Activated T-cell treated with anti-CD3 and anti-CD28 coated beads, Interleukin-2, amount 50 U/mL, for 4 hours (primary cell): ENCODE results near the gene EPHB2. TPM values are rescaled to one million over a fixed set of nuclear protein-coding genes. Genes with fewer than 3 reads are reported as not detected.

Experiments used
- ATAC-seq, 2 donors: fragments of 200-7000 bp; cut with Tn5 transposase; one replicate each; pipeline ENCODE4 v1.10.0; 2021
- DNase-seq: peaks from one replicate; pipeline ENCODE4 v3.0.0-alpha.2; 2020
- H3K27me3 Mint-ChIP-seq: one replicate; pipeline ENCODE4 v1.8.0; 2021; ENCODE audit warnings: low read depth, mixed read lengths
- H3K36me3 Mint-ChIP-seq: one replicate; pipeline ENCODE4 v1.8.0; 2022; ENCODE audit warnings: mixed read lengths; ENCODE audit not compliant: insufficient read depth
- H3K4me1 Mint-ChIP-seq: one replicate; pipeline ENCODE4 v1.8.0; 2021; ENCODE audit warnings: low read depth, mixed read lengths
- H3K4me3 Mint-ChIP-seq: one replicate; pipeline ENCODE4 v1.8.0; 2021; ENCODE audit warnings: mild to moderate bottlenecking, moderate library complexity, mixed read lengths
- H3K9me3 Mint-ChIP-seq: one replicate; pipeline ENCODE4 v1.8.0; 2021; ENCODE audit warnings: mixed read lengths
- total RNA-seq, 3 donors: library from RNA; stranded (reverse); gene quantifications; one replicate each; pipeline ENCODE4 v1.2.1, GENCODE V29; 2021

EPHB2 gene
- total RNA-seq, 3 donors from 2014 or later: 0.15 to 0.68 (median 0.16) TPM

DNA sequence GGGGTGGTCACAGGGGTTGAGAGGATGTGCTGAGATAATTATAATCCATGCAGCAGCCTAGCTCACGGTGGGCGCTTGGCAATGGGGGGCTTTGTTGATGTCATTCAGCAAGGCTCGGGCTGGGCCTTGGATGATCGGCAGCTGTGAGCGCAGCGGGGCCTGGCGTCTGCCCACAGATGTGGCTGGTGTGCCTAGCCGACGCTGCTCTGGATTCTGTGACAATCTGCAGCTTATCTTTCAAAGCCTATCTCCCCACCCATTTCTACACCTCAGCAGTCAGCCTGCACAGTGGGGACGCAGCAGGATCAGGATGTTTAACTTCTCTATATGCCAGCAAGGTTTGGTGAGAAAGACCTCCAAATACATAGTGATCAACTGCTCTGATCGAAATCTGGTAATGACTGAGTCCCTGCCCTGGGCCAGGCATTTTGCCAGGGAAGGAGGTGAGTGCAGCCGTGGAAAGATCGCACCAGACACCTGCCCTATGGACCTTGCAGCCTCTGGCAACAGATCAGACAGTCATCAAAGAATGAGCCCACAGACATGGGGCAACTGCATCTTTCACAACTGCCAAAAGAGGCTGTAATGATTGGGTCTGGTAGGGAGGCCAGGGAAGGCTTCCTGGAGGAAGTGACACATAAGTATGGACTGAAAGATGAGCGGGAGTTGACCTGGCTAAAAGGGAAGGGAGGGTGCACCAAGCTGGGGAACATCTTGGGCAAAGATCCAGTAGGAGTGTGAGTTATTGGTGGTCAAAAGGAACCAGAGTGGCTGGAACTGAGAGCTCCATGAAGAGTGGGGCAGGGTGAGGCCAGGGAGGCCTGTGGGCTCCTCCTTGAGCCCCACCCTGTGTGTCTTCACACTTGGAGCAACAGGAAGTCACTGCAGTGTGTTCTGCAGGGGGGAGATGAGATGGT lies 35.3 kb downstream of the EPHB2 start:
- ATAC-seq (no peak), DNase-seq (no peak)
- H3K27me3 Mint-ChIP-seq: peaks cover 9% of the 10 kb centered on the region
- H3K4me1 Mint-ChIP-seq: no peaks in the 10 kb centered on the region
- no peak overlapping the region for H3K4me3 Mint-ChIP-seq
- H3K9me3 Mint-ChIP-seq: no peaks in the 10 kb centered on the region
- H3K36me3 Mint-ChIP-seq: no peaks in the 10 kb centered on the region

DNA sequence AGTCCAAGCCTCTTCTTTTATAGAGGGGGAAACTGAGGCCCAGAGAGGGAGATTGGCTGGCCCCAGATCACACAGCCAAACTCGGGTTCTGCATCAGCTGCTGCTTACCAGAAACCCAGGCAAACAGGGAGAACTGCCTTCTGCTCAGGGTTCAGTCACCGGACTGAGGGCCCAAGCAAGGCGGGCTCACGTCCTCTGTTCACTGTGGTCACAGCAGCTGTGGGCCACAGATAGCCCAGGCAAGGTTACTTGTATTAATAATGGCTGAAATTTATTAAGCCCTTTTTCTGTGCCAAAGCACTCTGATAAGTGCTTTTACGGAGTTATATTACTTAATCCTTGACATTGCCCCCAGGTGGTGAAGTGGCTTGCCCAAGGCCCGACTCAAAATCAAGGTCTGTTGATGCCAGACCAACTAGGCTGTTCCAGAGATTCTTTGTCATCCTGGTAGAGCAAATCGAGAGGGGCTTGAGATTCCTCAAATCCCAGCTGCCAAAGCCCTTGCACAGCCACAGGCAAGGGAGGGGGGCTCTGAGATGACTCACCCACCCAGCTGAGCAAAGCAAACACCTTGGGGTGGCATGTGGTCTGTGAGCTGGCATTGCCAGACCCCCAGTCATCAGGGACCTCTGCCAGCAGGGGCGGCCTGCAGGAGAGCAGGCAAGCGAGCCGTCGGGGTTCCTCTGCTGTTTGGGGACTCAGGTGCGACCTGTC lies 36.5 kb downstream of the EPHB2 start:
- DNase-seq (no peak), ATAC-seq (no peak)
- H3K36me3 Mint-ChIP-seq: no peaks in the 10 kb centered on the region
- H3K4me3 Mint-ChIP-seq: no peak overlapping the region
- H3K4me1 Mint-ChIP-seq: no peaks in the 10 kb centered on the region
- no peaks in the 10 kb centered on the region for H3K27me3 Mint-ChIP-seq
- H3K9me3 Mint-ChIP-seq: no peaks in the 10 kb centered on the region

DNA sequence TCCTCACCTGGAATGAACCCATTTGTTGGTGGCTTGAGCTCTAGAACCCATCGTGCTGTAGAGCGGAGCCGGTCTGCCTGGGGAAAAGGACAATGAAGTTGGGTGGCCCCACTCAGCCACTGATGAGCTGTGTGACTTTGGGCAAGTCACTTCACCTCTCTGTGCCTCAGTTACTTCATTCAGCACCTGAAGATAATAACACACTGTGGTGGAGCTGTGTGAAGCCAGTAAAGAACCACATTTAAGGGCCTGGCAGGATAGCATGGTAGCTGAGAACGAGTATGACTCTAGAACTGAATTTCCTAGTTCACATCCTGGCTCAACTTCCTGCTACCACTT lies 37.1 kb downstream of the EPHB2 start:
- no peaks in the 10 kb centered on the region for H3K9me3 Mint-ChIP-seq
- H3K27me3 Mint-ChIP-seq: no peaks in the 10 kb centered on the region
- ATAC-seq (no peak), DNase-seq (no peak)
- H3K36me3 Mint-ChIP-seq: no peaks in the 10 kb centered on the region
- H3K4me1 Mint-ChIP-seq: no peaks in the 10 kb centered on the region
- H3K4me3 Mint-ChIP-seq: no peak overlapping the region

DNA sequence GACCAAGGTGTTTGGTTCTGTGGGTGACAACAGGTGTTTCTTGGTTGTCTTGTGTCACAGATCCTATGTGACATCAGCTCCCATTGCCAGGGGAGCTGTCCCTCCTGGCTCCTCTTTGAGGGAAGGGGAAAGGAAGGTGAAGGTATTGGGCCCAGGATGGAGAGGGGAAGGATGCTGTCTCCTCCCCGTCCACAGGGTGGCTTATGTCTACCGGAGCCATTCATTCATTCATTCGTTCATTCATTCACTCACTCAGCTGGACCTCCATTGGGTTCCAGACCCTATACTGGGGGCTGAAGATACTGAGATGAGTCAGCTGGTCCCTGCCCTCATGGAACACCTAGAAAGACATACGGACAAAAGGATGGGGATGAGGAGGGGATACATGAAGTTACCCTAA lies 38.9 kb downstream of the EPHB2 start:
- ATAC-seq: no peak
- Mint-ChIP-seq H3K4me1 (no peaks in the 10 kb centered on the region), H3K9me3 (no peaks in the 10 kb centered on the region), H3K4me3 (no peak overlapping the region), H3K36me3 (no peaks in the 10 kb centered on the region), H3K27me3 (peaks cover 4% of the 10 kb centered on the region)
- no peak for DNase-seq

- Mint-ChIP-seq H3K9me3 (no peaks in the 10 kb centered on the region), H3K4me1 (no peaks in the 10 kb centered on the region), H3K36me3 (no peaks in the 10 kb centered on the region), H3K27me3 (peaks cover 4% of the 10 kb centered on the region), H3K4me3 (no peak overlapping the region)
- DNase-seq: no peak
- ATAC-seq: peak in 1 of 2 donors; percentile 51
Observed at GRCh38 chr1:22749919-22750684, 39.5 kb downstream of the EPHB2 start.

DNA sequence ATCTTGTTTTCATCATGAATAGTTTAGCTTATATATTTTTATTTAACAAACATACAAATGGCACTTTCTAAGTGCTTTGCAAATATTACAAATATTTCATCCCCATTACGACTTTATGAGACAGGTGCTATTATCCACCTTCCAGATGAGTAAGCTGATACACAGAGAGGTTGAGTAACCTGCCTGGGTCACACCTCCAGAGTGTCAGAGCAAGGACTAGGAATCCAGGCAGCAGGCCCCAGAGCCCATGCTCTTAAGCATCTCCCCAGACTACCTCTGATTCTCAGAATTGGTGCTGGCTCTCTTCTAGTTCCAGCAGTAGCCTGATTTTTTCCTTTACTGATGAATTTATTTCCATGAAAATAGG lies 40.0 kb downstream of the EPHB2 start:
- H3K4me3 Mint-ChIP-seq: no peak overlapping the region
- H3K9me3 Mint-ChIP-seq: no peaks in the 10 kb centered on the region
- no peaks in the 10 kb centered on the region for H3K4me1 Mint-ChIP-seq
- H3K27me3 Mint-ChIP-seq: peaks cover 4% of the 10 kb centered on the region
- DNase-seq (no peak), ATAC-seq (no peak)
- H3K36me3 Mint-ChIP-seq: no peaks in the 10 kb centered on the region

DNA sequence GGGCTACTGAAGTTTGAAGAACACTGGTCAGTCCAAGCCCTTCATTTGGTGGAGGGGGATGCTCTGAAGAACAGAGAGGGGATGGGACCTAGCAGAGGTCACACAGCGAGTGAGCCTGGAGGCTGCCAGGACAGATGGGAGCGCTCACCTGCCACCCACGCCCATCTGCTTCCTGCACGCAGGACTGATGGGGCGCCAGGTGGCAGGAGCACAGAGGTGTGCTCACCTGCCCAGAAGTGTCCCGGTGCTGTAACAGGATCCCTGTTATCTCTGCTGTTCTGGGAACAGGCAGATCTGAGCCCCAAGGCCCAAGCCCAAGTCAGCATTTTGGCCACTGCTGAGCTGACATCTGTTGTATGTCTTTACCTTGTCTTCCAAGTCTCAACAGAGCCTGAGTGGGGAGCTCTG lies 40.5 kb downstream of the EPHB2 start:
- DNase-seq: no peak
- Mint-ChIP-seq H3K36me3 (no peaks in the 10 kb centered on the region), H3K4me3 (no peak overlapping the region), H3K4me1 (no peaks in the 10 kb centered on the region), H3K27me3 (peaks cover 6% of the 10 kb centered on the region), H3K9me3 (no peaks in the 10 kb centered on the region)
- no peak for ATAC-seq

GRCh38 chr1:22752339-22752738 lies 41.7 kb downstream of the EPHB2 start:
- DNase-seq: no peak
- Mint-ChIP-seq H3K27me3 (peaks cover 6% of the 10 kb centered on the region), H3K9me3 (no peaks in the 10 kb centered on the region), H3K36me3 (no peaks in the 10 kb centered on the region), H3K4me1 (no peaks in the 10 kb centered on the region), H3K4me3 (no peak overlapping the region)
- ATAC-seq: no peak

- H3K4me1 Mint-ChIP-seq: no peaks in the 10 kb centered on the region
- peaks cover 6% of the 10 kb centered on the region for H3K27me3 Mint-ChIP-seq
- no peaks in the 10 kb centered on the region for H3K36me3 Mint-ChIP-seq
- no peak for ATAC-seq
- no peaks in the 10 kb centered on the region for H3K9me3 Mint-ChIP-seq
- no peak for DNase-seq
- no peak overlapping the region for H3K4me3 Mint-ChIP-seq
Observed at GRCh38 chr1:22753481-22753971, 42.9 kb downstream of the EPHB2 start.

DNA sequence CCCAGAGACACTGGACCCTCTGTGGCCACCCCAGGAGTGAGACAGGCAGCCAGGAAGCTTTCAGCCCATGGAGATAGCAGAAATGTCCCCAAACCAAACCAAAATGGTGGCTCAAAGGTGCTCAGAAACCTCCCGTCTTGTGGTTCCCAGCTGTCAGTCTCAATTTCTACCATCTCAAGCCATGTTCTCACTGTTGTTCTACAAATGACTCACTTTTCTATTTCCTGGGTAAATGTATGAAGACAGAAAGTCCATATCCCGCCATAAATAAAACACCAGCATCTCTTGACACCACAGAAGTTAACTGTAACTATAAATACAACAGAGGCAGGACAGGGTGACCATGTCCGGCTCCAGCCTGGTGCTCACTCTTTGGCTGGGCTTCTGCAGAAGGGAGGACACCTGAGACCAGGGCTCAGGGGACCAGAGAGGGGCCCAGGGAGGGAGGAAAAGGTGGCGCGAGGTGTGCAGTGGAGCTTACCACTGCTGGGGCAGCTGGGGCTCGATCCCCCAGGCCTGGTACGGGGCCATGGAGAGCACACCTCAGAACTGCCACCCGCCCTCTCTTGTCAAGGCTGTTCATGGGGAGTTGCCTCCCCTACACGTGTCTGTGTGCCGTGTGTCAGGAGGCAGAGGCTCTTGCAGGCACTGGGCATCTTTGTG lies 43.6 kb downstream of the EPHB2 start:
- no peak overlapping the region for H3K4me3 Mint-ChIP-seq
- H3K36me3 Mint-ChIP-seq: no peaks in the 10 kb centered on the region
- peaks cover 6% of the 10 kb centered on the region for H3K27me3 Mint-ChIP-seq
- no peaks in the 10 kb centered on the region for H3K4me1 Mint-ChIP-seq
- H3K9me3 Mint-ChIP-seq: no peaks in the 10 kb centered on the region
- ATAC-seq (no peak), DNase-seq (no peak)

DNA sequence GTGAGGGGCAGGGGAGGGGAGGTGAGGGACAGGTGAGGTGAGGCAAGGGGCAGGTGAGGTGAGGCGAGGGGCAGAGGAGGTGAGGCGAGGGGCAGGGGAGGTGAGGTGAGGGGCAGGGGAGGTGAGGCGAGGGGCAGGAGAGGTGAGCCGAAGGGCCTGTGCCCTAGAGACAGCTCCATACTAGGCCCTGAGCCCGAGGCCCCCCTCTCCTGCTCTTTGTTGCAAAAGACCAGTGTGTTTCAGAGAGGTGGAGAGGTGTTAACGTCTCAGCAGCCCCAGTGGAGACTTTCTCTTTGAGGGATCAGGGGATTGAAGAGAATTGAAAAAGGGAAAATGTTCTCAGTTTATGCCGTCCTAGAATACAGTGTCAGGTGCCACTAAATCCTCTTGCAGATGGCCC lies 44.2 kb downstream of the EPHB2 start:
- no peak for ATAC-seq
- no peaks in the 10 kb centered on the region for H3K4me1 Mint-ChIP-seq
- H3K4me3 Mint-ChIP-seq: no peak overlapping the region
- DNase-seq: no peak
- H3K9me3 Mint-ChIP-seq: no peaks in the 10 kb centered on the region
- no peaks in the 10 kb centered on the region for H3K36me3 Mint-ChIP-seq
- H3K27me3 Mint-ChIP-seq: peaks cover 6% of the 10 kb centered on the region

DNA sequence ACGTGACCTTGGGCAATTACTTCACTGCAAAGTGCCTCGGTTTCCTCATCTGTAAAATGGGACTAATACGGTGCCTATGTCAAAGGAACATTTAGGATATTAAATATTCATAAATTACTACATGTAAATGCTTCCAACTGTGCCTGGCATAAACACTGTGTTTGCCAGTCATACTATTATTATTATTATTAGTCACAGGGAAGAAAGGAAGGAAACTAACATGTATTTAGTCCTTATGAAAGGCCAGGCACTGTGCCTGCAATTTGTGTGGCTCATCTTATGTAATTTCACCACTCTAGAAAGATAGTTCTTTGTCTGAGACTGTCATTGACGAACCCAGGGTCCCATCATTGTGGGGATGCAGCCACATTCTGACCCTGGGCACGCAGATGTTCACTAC lies 45.0 kb downstream of the EPHB2 start:
- H3K4me3 Mint-ChIP-seq: no peak overlapping the region
- no peaks in the 10 kb centered on the region for H3K4me1 Mint-ChIP-seq
- no peaks in the 10 kb centered on the region for H3K9me3 Mint-ChIP-seq
- ATAC-seq: no peak
- H3K36me3 Mint-ChIP-seq: no peaks in the 10 kb centered on the region
- H3K27me3 Mint-ChIP-seq: peaks cover 6% of the 10 kb centered on the region
- DNase-seq: no peak

DNA sequence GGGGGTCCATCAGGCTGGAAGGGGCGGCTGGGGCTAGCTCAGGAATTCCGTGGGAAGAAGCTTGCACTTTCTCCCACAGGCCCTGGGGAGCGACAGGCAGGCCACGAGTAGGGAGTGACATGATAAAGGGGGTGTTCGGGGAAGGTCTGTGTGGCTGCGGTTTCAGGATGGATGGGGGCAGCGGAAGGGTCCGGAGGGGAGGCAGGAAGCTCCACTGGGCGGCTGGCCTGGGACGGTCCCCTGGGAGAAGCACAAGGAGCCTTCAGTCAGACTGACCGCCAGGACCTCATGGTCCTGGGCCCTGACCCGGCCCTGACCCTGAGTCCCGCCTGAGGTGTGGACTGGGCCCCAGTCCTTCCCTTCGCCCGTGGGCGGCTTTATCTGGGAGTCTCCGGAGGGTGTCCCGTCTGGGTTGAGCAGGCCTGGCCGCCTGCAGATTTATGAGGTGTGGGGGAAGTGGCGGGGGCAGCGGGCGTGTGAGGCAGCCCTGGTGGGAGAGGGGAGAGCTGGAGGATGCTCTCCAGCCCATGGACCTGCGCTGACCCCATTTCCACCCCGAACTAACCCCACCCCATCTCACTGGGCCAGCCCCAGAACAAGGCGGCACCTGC lies 45.6 kb downstream of the EPHB2 start:
- ATAC-seq (no peak), DNase-seq (no peak)
- Mint-ChIP-seq H3K4me3 (no peak overlapping the region), H3K27me3 (peaks cover 6% of the 10 kb centered on the region), H3K36me3 (no peaks in the 10 kb centered on the region), H3K4me1 (no peaks in the 10 kb centered on the region), H3K9me3 (no peaks in the 10 kb centered on the region)

- no peak for ATAC-seq
- DNase-seq: no peak
- no peak overlapping the region for H3K4me3 Mint-ChIP-seq
- H3K36me3 Mint-ChIP-seq: no peaks in the 10 kb centered on the region
- H3K9me3 Mint-ChIP-seq: no peaks in the 10 kb centered on the region
- H3K4me1 Mint-ChIP-seq: no peaks in the 10 kb centered on the region
- H3K27me3 Mint-ChIP-seq: peaks cover 1% of the 10 kb centered on the region
Observed at GRCh38 chr1:22760455-22760854, 49.8 kb downstream of the EPHB2 start.
